Panc1 (cell line): Measurements from ENCODE around the gene TRPM6. TPM values are rescaled to one million over a fixed set of nuclear protein-coding genes. Genes with fewer than 3 reads are reported as not detected.

Source experiments
- ATAC-seq: fragments of 200-7000 bp; cut with Tn5 transposase; 2 replicates; pipeline ENCODE4 v1.9.1; 2020; ENCODE audit warnings: mild to moderate bottlenecking, moderate library complexity
- BruUV-seq: library from RNA; stranded (reverse); fragments of 400-500 nt; replicated peaks from 2 replicates; lab custom pipeline; 2021; lab: Mats Ljungman, UMichigan
- CTCF ChIA-PET: fragments of 300-600 bp; sonication (Branson Sonifier 250); formaldehyde crosslinking; loops from one replicate; lab custom pipeline; 2022; ENCODE audit warnings: antibody characterized with exemption; lab: Charles Lee
- POLR2A ChIA-PET: fragments of 300-600 bp; sonication (Branson Sonifier 250); formaldehyde crosslinking; loops from one replicate; lab custom pipeline; 2022; ENCODE audit warnings: antibody characterized with exemption; lab: Charles Lee
- DNase-seq: peaks from one replicate; pipeline ENCODE4 v3.0.0-alpha.2; 2010; ENCODE audit warnings: low read depth, low spot score
- H3K27ac ChIP-seq: 2 replicates; pipeline ENCODE4 v1.5.1; 2011; ENCODE audit warnings: mild to moderate bottlenecking, low read length, inconsistent platforms
- H3K27me3 ChIP-seq: fragments of 200-500 bp; sonication (Bioruptor generic); 2 replicates; pipeline ENCODE4 v1.6.0; 2014; ENCODE audit warnings: low read length, inconsistent platforms; ENCODE audit not compliant: control insufficient read depth, insufficient read depth
- H3K36me3 ChIP-seq: fragments of 200-500 bp; sonication (Bioruptor generic); 2 replicates; pipeline ENCODE4 v1.5.1; 2014; ENCODE audit warnings: inconsistent platforms, mild to moderate bottlenecking, low read length, moderate library complexity; ENCODE audit not compliant: control insufficient read depth, insufficient read depth
- H3K4me1 ChIP-seq: 2 replicates; pipeline ENCODE4 v1.5.1; 2011; ENCODE audit warnings: inconsistent platforms, mild to moderate bottlenecking, low read length, moderate library complexity; ENCODE audit not compliant: control insufficient read depth, insufficient read depth
- H3K4me3 ChIP-seq, 2 experiments: 2 replicates each; pipeline ENCODE4 v1.5.1; 2011 to 2012; ENCODE audit warnings: low read depth in 2 of 2, low read length in 2 of 2, mild to moderate bottlenecking in 2 of 2, inconsistent platforms in 1 of 2, moderate library complexity in 1 of 2
- H3K9me3 ChIP-seq: fragments of 200-500 bp; sonication (Bioruptor generic); 2 replicates; pipeline ENCODE4 v1.5.1; 2014; ENCODE audit warnings: low read depth, mild to moderate bottlenecking, inconsistent platforms, low read length, moderate library complexity; ENCODE audit not compliant: control insufficient read depth, insufficient read depth
- POLR2AphosphoS5 ChIP-seq: IDR thresholded peaks from 2 replicates; pipeline ENCODE4 v1.6.1; 2012; ENCODE audit warnings: mild to moderate bottlenecking, low read depth, low read length, moderate library complexity
- SIN3A ChIP-seq: IDR thresholded peaks from 2 replicates; pipeline ENCODE4 v1.6.1; 2012; ENCODE audit warnings: low read depth, mild to moderate bottlenecking, low read length, moderate library complexity, borderline replicate concordance; ENCODE audit not compliant: insufficient read depth
- TCF7L2 ChIP-seq: IDR thresholded peaks from 2 replicates; pipeline ENCODE4 v1.6.1; 2011; ENCODE audit warnings: mild to moderate bottlenecking, low read depth, low read length, inconsistent platforms
- in situ Hi-C: cut with HindIII; loops from 2 replicates; pipeline ENCODE4 v1.10.0; 2016; ENCODE audit warnings: low sequenced_read_pairs, low pct_unique_long_range_greater_than_20kb
- intact Hi-C: fragments of 100-400 bp; cut with micrococcal nuclease; formaldehyde crosslinking; loops from one replicate; pipeline ENCODE4 v1.10.0; 2022; ENCODE audit not compliant: unreplicated experiment
- total RNA-seq: library from RNA; stranded (reverse); gene quantifications from one replicate; pipeline ENCODE4 v1.2.1, GENCODE V29; 2021; ENCODE audit not compliant: unreplicated experiment
- TF ChIP-seq, protein P1 (sequence below): fragments of 450-650 bp; IDR thresholded peaks from 2 replicates; pipeline ENCODE4 v1.5.1; 2017; ENCODE audit warnings: mild to moderate bottlenecking
- TF ChIP-seq, protein P2 (sequence below), 2 experiments: IDR thresholded peaks; 2 replicates each; pipeline ENCODE4 v1.6.1; 2011 to 2012; ENCODE audit warnings: low read depth in 2 of 2, control low read depth in 1 of 2, low read length in 1 of 2, mild to moderate bottlenecking in 1 of 2, moderate library complexity in 1 of 2; ENCODE audit not compliant: insufficient read depth in 1 of 2

Gene TRPM6
- total RNA-seq, 1 experiment from 2014 or later: 0.05 TPM

DNA sequence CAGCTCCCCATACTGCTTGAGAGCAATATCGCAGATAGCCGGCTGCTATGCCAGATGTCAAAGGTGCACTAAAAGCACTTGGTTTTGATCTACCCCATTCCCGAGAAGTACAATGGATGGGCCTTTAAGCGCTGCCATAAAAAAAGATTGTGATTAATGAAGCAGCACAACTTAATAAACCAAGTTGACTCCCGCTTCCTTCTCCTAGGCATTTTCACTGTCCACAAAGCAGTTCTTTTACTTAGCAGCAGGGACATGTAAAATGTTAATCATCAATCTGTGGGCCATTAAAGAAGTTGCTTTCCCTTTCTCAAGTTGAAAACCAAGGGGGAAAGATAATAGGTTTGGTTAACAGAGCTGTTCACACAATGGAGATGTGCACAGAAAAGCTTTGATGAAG, 176.4 kb downstream of the TRPM6 start:
- H3K9me3 ChIP-seq: no peaks in the 10 kb centered on the region
- DNase-seq (no peak), ATAC-seq (no peak)
- ChIA-PET POLR2A (no interaction called here), CTCF (no interaction called here)
- no peak overlapping the region for H3K4me3 ChIP-seq
- in situ Hi-C loops: no loop called here
- intact Hi-C loops: no loop called here
- H3K27me3 ChIP-seq: no peaks in the 10 kb centered on the region
- TF ChIP-seq POLR2AphosphoS5 (no peak), TCF7L2 (no peak), SIN3A (no peak)
- TF ChIP-seq, protein P1, sequence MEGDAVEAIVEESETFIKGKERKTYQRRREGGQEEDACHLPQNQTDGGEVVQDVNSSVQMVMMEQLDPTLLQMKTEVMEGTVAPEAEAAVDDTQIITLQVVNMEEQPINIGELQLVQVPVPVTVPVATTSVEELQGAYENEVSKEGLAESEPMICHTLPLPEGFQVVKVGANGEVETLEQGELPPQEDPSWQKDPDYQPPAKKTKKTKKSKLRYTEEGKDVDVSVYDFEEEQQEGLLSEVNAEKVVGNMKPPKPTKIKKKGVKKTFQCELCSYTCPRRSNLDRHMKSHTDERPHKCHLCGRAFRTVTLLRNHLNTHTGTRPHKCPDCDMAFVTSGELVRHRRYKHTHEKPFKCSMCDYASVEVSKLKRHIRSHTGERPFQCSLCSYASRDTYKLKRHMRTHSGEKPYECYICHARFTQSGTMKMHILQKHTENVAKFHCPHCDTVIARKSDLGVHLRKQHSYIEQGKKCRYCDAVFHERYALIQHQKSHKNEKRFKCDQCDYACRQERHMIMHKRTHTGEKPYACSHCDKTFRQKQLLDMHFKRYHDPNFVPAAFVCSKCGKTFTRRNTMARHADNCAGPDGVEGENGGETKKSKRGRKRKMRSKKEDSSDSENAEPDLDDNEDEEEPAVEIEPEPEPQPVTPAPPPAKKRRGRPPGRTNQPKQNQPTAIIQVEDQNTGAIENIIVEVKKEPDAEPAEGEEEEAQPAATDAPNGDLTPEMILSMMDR: no peak
- TF ChIP-seq, protein P2, sequence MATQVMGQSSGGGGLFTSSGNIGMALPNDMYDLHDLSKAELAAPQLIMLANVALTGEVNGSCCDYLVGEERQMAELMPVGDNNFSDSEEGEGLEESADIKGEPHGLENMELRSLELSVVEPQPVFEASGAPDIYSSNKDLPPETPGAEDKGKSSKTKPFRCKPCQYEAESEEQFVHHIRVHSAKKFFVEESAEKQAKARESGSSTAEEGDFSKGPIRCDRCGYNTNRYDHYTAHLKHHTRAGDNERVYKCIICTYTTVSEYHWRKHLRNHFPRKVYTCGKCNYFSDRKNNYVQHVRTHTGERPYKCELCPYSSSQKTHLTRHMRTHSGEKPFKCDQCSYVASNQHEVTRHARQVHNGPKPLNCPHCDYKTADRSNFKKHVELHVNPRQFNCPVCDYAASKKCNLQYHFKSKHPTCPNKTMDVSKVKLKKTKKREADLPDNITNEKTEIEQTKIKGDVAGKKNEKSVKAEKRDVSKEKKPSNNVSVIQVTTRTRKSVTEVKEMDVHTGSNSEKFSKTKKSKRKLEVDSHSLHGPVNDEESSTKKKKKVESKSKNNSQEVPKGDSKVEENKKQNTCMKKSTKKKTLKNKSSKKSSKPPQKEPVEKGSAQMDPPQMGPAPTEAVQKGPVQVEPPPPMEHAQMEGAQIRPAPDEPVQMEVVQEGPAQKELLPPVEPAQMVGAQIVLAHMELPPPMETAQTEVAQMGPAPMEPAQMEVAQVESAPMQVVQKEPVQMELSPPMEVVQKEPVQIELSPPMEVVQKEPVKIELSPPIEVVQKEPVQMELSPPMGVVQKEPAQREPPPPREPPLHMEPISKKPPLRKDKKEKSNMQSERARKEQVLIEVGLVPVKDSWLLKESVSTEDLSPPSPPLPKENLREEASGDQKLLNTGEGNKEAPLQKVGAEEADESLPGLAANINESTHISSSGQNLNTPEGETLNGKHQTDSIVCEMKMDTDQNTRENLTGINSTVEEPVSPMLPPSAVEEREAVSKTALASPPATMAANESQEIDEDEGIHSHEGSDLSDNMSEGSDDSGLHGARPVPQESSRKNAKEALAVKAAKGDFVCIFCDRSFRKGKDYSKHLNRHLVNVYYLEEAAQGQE (IDR thresholded peaks at IDR 0.05; ENCODE audit: insufficient read depth in 1 of 2, low read depth in 2 of 2, low read length in 1 of 2): no peak
- no TSS peak for BruUV-seq
- H3K27ac ChIP-seq: no peak overlapping the region
- H3K36me3 ChIP-seq: no peaks in the 10 kb centered on the region
- H3K4me1 ChIP-seq: no peaks in the 10 kb centered on the region

DNA sequence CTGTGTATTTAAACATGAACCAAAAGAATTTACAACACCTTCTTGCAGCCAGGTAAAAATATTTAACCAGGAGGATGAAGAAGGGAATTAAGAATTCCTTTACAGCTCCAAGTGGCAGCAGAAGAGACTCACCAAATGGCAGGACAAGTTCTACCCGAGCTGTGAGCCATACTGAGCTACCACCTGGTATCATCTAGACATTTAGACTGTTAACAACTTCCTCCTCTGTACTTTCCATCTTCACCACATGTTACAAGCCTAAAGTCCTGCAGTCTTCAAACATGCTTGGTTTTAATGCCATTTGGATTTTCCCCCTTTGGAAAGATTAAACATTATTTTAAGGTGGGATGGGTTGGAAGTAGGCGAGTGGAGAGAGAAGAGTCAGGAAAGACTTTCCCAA, 190.2 kb downstream of the TRPM6 start:
- no TSS peak for BruUV-seq
- Histone ChIP-seq H3K27me3 (no peaks in the 10 kb centered on the region), H3K4me3 (no peak overlapping the region), H3K36me3 (no peaks in the 10 kb centered on the region), H3K9me3 (no peaks in the 10 kb centered on the region), H3K4me1 (no peaks in the 10 kb centered on the region), H3K27ac (no peak overlapping the region)
- CTCF ChIA-PET: no interaction called here
- POLR2A ChIA-PET: no interaction called here
- TF ChIP-seq, protein P1: no peak
- TF ChIP-seq POLR2AphosphoS5 (no peak), TCF7L2 (no peak), SIN3A (no peak)
- TF ChIP-seq, protein P2 (IDR thresholded peaks at IDR 0.05; ENCODE audit: insufficient read depth in 1 of 2, low read depth in 2 of 2, low read length in 1 of 2): no peak
- no peak for ATAC-seq
- in situ Hi-C loops: no loop called here
- intact Hi-C loops: no loop called here
- DNase-seq: no peak
